ENCODE measurements around the gene CLMN. TPM values are rescaled to one million over a fixed set of nuclear protein-coding genes. Genes with fewer than 3 reads are reported as not detected.
A peak's percentile ranks its signal among the peaks of the same experiment; 100 is the strongest.

CLMN gene
- total RNA-seq, 1 experiment from 2014 or later: 33.4 TPM

DNA sequence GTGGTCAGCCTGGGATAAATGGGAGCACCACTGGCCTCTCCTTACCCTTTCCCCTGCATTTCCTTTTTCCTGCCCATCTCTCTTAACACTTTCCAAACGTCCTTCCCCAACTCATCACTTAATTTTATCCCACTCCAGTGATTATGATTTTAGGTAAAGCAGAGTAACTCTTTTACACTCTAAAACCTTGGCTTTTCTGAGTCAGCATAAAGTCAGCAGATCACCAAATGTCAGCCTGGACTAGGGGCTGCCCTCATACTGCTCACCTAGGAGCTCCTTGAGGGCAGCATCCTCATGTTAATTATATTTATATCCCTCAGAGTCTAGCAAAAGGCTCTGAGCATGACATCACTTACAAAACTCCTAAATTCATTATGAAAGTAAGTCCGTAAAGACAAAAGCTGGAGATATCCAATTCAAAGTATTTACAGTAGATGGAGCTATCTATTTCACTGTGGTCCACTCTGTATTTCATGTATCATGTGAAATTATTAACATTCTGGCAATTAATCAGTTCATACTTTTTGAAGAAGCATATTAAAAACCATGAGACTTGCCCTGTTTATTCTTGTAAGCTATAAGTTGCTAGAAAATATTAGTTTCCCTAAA lies 145.4 kb downstream of the CLMN start:
- CTCF ChIA-PET: interaction anchor here (1.0 kb wide), 2 partner anchors 12 to 253 kb away, joined by 3 to 4 read pairs; no protein-coding TSS in a partner anchor
- no TSS peak for BruUV-seq (replicated peaks)
- H3K27me3 ChIP-seq (ENCODE audit: insufficient read depth, low read length): no peaks in the 10 kb centered on the region

DNA sequence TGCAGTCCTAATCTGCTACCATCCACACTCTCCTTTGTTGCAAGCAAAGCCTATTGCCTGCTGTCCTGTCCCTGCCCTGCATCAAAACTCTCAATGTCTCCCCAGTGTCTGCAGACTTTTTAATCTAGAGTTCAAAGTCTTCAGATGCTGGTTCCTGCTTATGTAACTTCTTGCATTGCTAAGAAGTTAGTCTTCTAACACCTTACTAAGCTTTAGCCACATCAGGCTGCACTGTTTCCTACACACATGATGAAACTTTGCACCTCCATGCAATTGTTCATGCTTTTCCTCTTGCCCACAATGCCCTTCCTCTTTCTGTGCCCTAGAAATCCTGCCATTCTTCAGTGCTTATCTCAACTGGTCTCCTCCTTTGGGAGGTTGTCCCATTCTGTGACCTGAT lies 146.2 kb downstream of the CLMN start:
- Histone ChIP-seq H3K27me3 (ENCODE audit: insufficient read depth, low read length) (no peaks in the 10 kb centered on the region), H4K20me1 (ENCODE audit: insufficient read depth) (no peaks in the 10 kb centered on the region), H3K79me2 (ENCODE audit: insufficient read depth, low read length) (no peaks in the 10 kb centered on the region), H3K4me1 (ENCODE audit: control insufficient read depth in 1 of 2, insufficient read depth in 2 of 2, low read length in 2 of 2) (no peaks in the 10 kb centered on the region), H3K27ac (ENCODE audit: low read depth, low read length) (no peak overlapping the region), H3K4me2 (ENCODE audit: low read length) (no peak overlapping the region), H2AFZ (ENCODE audit: low read depth, low read length, poor library complexity, severe bottlenecking) (no peak overlapping the region), H3K9me3 (ENCODE audit: control insufficient read depth in 1 of 2, insufficient read depth in 1 of 2, low read depth in 1 of 2, low read length in 2 of 2) (no peaks in the 10 kb centered on the region), H3K9me2 (ENCODE audit: insufficient read depth) (no peaks in the 10 kb centered on the region), H3K4me3 (replicated peaks in 1 of 2; ENCODE audit: low read depth in 1 of 2, low read length in 2 of 2) (no peak overlapping the region), H3K9ac (ENCODE audit: low read length) (no peak overlapping the region), H3K36me3 (ENCODE audit: control insufficient read depth in 1 of 2, insufficient read depth in 2 of 2, low read length in 2 of 2) (no peaks in the 10 kb centered on the region)
- intact Hi-C loops (cut with micrococcal nuclease): no loop called here
- ATAC-seq: no peak
- DNase-seq (ENCODE audit: low read depth, low spot score): no peak
- ChIA-PET RAD21 (ENCODE audit: low non-redundant PET in 1 of 2, low total read pairs in 2 of 2, uncharacterized antibody in 2 of 2, unreplicated experiment in 2 of 2) (no interaction called here), CTCF (no interaction called here), POLR2A (no interaction called here)
- BruUV-seq (replicated peaks): no TSS peak
- no peak for TF ChIP-seq ZFX (IDR thresholded peaks at IDR 0.05)
- no peak for TF ChIP-seq EZH2 (IDR thresholded peaks at IDR 0.05)
- TF ChIP-seq CBX3 (IDR thresholded peaks at IDR 0.05; ENCODE audit: low read depth): no peak
- no peak for TF ChIP-seq POLR2AphosphoS5 (IDR thresholded peaks at IDR 0.05; ENCODE audit: low read depth, low read length)
- TF ChIP-seq TCF7L2 (IDR thresholded peaks at IDR 0.05; ENCODE audit: borderline replicate concordance, extremely low read depth, insufficient read depth, insufficient read length): no peak
- TF ChIP-seq SIN3A (IDR thresholded peaks at IDR 0.05; ENCODE audit: low read depth): no peak
- TF ChIP-seq, protein P1, sequence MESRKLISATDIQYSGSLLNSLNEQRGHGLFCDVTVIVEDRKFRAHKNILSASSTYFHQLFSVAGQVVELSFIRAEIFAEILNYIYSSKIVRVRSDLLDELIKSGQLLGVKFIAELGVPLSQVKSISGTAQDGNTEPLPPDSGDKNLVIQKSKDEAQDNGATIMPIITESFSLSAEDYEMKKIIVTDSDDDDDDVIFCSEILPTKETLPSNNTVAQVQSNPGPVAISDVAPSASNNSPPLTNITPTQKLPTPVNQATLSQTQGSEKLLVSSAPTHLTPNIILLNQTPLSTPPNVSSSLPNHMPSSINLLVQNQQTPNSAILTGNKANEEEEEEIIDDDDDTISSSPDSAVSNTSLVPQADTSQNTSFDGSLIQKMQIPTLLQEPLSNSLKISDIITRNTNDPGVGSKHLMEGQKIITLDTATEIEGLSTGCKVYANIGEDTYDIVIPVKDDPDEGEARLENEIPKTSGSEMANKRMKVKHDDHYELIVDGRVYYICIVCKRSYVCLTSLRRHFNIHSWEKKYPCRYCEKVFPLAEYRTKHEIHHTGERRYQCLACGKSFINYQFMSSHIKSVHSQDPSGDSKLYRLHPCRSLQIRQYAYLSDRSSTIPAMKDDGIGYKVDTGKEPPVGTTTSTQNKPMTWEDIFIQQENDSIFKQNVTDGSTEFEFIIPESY (IDR thresholded peaks at IDR 0.05; ENCODE audit: extremely low read depth, insufficient replicate concordance, low read length): no peak
- TF ChIP-seq POLR2A (IDR thresholded peaks at IDR 0.05; ENCODE audit: borderline replicate concordance, extremely low read depth, insufficient read depth, insufficient read length): no peak
- TF ChIP-seq EGR1 (IDR thresholded peaks at IDR 0.05; ENCODE audit: low read depth): no peak
- TF ChIP-seq, protein P2, sequence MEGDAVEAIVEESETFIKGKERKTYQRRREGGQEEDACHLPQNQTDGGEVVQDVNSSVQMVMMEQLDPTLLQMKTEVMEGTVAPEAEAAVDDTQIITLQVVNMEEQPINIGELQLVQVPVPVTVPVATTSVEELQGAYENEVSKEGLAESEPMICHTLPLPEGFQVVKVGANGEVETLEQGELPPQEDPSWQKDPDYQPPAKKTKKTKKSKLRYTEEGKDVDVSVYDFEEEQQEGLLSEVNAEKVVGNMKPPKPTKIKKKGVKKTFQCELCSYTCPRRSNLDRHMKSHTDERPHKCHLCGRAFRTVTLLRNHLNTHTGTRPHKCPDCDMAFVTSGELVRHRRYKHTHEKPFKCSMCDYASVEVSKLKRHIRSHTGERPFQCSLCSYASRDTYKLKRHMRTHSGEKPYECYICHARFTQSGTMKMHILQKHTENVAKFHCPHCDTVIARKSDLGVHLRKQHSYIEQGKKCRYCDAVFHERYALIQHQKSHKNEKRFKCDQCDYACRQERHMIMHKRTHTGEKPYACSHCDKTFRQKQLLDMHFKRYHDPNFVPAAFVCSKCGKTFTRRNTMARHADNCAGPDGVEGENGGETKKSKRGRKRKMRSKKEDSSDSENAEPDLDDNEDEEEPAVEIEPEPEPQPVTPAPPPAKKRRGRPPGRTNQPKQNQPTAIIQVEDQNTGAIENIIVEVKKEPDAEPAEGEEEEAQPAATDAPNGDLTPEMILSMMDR (IDR thresholded peaks at IDR 0.05 in 2 of 3, conservative IDR thresholded peaks at IDR 0.05 in 1 of 3; ENCODE audit: borderline replicate concordance in 1 of 3, insufficient read depth in 1 of 3, low read depth in 2 of 3, low read length in 2 of 3): no peak
- no peak for TF ChIP-seq CEBPB (IDR thresholded peaks at IDR 0.05; ENCODE audit: low read depth)

More for the DNA sequence above, 145.4 kb downstream of the CLMN start:
- no peak overlapping the region for H3K9ac ChIP-seq (ENCODE audit: low read length)
- no peak for DNase-seq (ENCODE audit: low read depth, low spot score)
- H3K4me3 ChIP-seq (replicated peaks in 1 of 2; ENCODE audit: low read depth in 1 of 2, low read length in 2 of 2): no peak overlapping the region
- no peaks in the 10 kb centered on the region for H3K9me3 ChIP-seq (ENCODE audit: control insufficient read depth in 1 of 2, insufficient read depth in 1 of 2, low read depth in 1 of 2, low read length in 2 of 2)
- POLR2A ChIA-PET: no interaction called here
- H3K36me3 ChIP-seq (ENCODE audit: control insufficient read depth in 1 of 2, insufficient read depth in 2 of 2, low read length in 2 of 2): no peaks in the 10 kb centered on the region
- H3K4me1 ChIP-seq (ENCODE audit: control insufficient read depth in 1 of 2, insufficient read depth in 2 of 2, low read length in 2 of 2): no peaks in the 10 kb centered on the region
- H3K4me2 ChIP-seq (ENCODE audit: low read length): no peak overlapping the region
- ATAC-seq: no peak
- no peak overlapping the region for H3K27ac ChIP-seq (ENCODE audit: low read depth, low read length)
- TF ChIP-seq, protein P2 (IDR thresholded peaks at IDR 0.05 in 2 of 3, conservative IDR thresholded peaks at IDR 0.05 in 1 of 3; ENCODE audit: borderline replicate concordance in 1 of 3, insufficient read depth in 1 of 3, low read depth in 2 of 3, low read length in 2 of 3): 0 out of 6 replicates have a peak, but pooled peaks of 2 of the 3 experiments have one; percentile 14 to 17
- TF ChIP-seq EZH2 (IDR thresholded peaks at IDR 0.05) (no peak), RAD21 (IDR thresholded peaks at IDR 0.05; ENCODE audit: low read depth) (peak; percentile 39; the same call in 1 of the 2 replicates)
- no peak overlapping the region for H2AFZ ChIP-seq (ENCODE audit: low read depth, low read length, poor library complexity, severe bottlenecking)
- RAD21 ChIA-PET (ENCODE audit: low non-redundant PET in 1 of 2, low total read pairs in 2 of 2, uncharacterized antibody in 2 of 2, unreplicated experiment in 2 of 2): no interaction called here
- no peaks in the 10 kb centered on the region for H3K9me2 ChIP-seq (ENCODE audit: insufficient read depth)
- intact Hi-C loops (cut with micrococcal nuclease): no loop called here
- no peaks in the 10 kb centered on the region for H4K20me1 ChIP-seq (ENCODE audit: insufficient read depth)
- no peaks in the 10 kb centered on the region for H3K79me2 ChIP-seq (ENCODE audit: insufficient read depth, low read length)
